CD1c-positive myeloid dendritic cell (primary cell): ENCODE measurements around the gene SLC27A5.
A peak's percentile ranks its signal among the peaks of the same experiment; 100 is the strongest.

Experiments used
- DNase-seq: peaks from one replicate; pipeline ENCODE4 v3.0.0-alpha.2; 2016; ENCODE audit errors: extremely low spot score

The SLC27A5 gene, protein sequence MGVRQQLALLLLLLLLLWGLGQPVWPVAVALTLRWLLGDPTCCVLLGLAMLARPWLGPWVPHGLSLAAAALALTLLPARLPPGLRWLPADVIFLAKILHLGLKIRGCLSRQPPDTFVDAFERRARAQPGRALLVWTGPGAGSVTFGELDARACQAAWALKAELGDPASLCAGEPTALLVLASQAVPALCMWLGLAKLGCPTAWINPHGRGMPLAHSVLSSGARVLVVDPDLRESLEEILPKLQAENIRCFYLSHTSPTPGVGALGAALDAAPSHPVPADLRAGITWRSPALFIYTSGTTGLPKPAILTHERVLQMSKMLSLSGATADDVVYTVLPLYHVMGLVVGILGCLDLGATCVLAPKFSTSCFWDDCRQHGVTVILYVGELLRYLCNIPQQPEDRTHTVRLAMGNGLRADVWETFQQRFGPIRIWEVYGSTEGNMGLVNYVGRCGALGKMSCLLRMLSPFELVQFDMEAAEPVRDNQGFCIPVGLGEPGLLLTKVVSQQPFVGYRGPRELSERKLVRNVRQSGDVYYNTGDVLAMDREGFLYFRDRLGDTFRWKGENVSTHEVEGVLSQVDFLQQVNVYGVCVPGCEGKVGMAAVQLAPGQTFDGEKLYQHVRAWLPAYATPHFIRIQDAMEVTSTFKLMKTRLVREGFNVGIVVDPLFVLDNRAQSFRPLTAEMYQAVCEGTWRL

DNA sequence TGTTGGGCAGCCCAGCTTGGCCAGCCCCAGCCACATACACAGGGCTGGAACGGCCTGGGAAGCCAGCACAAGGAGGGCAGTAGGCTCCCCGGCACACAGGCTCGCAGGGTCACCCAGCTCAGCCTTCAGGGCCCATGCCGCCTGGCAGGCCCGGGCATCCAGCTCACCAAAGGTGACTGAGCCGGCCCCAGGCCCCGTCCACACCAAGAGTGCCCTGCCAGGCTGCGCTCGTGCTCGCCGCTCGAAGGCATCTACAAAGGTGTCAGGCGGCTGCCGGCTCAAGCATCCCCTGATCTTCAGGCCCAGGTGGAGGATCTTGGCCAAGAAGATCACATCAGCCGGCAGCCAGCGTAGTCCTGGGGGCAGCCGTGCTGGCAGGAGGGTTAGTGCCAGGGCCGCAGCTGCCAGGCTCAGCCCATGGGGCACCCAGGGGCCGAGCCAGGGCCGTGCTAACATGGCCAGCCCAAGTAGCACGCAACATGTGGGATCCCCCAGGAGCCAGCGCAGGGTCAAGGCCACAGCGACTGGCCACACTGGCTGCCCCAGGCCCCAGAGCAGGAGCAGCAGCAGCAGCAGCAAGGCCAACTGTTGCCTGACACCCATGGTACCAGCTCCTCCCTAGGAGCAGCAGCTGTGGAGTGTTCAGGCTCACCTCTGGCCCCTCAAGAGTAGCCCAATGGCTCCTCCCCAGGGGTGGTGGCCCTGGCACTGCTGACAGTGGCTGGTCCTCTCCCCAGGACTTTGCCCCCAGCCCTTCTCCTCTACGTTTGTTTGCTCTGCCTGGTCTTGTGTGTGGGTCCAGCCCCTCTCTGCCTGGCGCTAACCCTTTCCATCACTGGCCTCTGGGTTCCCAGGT lies at the start of gene SLC27A5:
Gene SLC27A5, minus strand, starts transcription at position 640 of the 856 bp plus-strand sequence. Its CDS starts 37 bp downstream, at position 603.
- no peak for DNase-seq

DNA sequence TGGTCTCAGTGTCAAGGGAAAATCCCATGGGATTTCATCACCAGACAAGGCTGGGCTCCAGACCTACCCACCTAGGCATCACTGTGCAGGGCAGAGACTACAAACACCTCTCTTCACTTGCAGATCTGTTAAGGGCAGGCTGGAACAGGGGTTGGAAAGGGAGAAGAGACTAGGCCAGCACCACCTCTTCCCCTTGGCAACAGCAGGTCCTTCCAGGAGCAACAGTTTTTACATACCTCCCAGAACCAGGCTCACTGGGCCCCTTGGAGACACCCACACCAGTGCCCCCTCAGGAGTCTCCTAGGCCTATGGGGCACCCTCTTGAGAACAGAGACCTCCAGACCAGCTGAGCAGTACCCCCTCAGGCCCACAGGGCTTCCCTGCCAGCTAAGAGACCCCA lies 49.1 kb upstream of the SLC27A5 start:
- DNase-seq, result no peak

DNA sequence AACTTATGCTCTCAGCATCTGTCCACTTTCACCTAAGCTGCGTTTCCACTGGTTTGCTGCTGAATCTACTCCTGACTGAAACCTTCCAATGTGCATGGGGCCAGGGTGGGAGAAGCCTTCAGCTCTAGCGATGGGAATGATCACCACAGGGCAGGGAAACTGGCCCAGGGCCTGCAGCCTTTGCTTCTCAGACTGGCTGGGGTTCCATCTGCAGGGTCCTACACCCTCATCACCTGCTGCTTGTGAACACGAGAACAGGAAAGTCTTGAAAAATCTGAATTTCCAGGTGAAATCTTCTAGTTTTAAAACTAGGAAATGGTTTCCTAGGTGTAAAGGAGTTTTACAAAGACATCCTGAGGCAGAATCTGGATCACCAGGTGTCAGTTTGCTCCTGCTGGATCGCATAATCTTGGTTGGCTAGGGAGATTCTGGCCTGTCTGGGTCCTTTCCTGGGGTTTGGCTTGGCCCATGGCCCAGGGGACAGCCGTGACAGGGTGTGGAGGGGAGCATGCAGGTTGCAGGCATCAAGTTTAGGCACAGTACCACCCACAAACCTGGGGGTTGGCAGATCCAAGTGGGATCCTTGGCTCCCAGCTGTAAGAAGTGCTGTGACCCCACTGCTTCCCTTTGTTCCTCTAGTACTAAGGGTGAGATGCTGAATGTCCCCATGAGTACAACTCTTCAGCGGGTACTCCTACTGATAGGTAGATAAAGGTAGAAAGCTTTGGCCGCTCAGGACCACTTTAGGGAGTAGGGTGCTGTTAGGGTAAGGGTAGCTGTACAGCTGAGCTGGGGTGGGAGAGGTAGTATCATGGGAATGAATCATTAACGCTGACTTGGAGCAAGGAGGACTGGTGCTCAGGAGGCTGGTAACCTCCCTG lies 48.5 kb upstream of the SLC27A5 start:
- no peak for DNase-seq

DNA sequence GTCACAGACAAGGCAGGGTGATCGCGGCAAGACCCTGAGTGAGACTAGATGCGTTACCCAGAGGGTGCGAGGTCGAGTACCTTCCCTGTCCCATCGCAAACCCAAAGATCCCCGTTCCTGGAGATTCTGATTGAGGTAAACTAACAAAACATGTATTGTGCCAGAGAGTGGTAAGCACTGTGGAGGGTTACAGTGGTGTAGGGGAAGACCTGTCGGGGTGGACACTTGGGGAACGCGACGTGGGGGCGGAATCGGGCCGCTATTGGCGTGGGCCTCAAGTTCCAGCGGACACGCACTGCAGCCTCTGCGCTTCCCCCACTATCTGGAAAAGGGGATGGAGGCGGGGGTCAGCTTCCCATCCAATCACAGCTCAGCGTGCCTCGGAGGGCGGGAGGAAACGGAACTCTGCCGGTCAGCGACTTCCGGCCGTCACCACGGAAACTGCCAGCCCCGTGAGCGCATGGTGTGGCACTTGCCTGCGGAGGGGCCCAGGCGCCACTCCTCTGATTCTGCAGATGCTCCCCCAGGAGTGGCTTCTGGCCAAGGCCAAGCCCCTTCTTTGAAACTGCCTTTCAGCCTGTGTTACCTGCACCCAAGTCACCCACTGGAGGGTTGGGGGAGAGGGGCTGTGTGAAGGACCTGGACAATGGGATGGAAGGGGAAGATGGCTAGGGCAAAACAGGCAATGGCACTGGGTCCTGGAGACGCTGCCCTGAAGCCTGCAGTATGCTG lies 47.6 kb upstream of the SLC27A5 start:
- DNase-seq, result peak; percentile 90

DNA sequence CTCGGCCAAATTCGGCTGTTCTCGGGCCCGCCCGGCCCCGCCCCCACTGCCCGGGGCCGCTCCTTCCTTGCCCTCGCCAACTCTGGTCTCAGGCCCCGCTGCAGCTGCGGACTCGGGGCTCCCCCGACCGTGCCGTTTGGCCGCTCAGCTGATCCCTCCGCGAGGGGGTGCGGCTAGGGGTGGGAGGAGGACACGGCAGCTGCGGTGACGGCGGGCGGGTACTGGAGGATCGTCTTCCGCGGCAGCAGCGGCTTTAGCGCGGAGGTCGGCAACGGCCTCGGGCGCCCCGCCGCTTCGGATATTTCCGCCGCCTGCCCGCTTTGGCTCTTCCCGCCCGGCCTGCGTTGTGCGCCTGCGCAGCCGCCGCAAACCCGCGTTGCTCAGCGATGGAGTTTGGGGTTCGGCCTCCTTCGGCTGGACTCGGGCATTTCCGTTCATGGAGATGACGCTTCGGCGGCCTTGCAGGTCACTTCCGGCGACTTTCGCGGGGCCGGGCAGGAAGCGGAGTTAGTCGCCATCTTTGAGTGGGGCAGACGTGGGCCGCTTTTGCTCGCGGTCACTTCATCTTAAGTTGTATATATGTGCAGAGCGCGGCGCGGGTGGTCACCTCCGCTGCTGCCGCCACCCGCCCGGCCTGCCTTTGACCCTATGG lies 47.0 kb upstream of the SLC27A5 start:
- DNase-seq, result peak; percentile 100

DNA sequence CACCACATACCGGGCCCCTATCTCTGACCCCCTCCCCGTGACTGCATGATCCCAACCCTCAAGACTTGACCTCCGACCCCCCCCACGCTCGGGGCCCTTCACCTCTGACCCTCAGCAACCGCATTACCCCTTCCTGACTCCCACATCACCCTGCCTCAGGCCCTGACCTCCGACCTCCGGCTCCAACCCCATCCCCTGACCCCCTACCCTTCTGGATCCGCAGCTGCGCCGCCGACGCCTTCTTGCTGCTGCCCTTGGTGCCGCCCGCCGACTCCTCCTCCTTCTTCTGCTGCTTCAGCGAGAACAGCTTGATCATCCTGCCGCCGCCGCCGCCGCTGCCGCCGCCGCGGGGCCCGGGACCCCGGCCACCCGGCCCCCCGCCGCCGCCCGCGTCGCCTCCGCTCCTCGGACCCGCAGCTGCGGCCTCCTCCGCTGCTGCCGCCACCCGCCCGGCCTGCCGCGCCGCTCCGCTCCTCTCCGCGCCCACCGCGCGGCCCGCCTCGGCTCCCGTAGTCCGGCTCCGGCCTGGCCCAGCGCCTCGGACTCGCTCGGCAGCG lies 46.4 kb upstream of the SLC27A5 start, which contains the start of gene UBE2M:
Gene UBE2M, minus strand, starts transcription at position 546 of the 557 bp plus-strand sequence. Its CDS starts 230 bp downstream, at position 316.
- peak; percentile 49 for DNase-seq

DNA sequence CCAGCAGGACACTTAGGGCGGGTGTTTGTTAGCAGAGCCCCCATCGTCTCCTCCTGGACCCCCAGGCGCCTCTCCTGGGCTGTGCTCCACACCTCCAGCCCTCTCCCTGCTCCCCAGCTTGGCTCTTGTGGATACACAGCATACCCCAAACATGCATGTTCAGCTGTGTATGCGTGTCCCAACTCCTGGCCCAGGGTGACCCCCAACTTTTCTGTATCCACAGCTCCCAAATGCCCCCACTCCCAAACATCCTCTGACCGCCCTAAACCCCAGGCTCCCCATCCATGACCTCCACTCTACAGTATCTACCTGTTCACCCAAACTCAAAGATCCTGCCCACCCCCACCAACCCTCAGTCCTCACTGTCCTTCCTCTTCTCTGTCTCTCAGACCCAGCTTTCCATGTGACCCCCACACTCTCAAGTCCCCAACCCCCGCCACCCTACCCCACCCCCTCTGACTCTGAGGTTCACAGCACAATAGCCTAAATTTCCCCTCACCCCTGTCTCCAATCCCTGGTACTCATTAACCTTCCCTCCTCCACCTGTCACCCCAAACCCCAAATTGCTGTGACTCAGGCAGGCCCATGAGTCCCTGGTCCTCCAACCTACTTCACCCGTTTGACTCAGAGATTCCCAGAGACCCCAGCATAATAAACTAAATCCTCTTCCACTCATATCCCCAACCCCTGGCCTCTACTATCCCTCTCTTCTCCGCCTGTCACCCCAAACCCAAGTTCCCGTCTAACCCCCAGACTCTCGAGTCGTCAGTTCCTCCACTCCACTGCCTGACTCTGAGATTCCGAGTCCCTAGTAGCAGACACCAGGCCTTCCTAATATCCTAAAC lies 45.7 kb upstream of the SLC27A5 start:
- DNase-seq, result no peak

DNA sequence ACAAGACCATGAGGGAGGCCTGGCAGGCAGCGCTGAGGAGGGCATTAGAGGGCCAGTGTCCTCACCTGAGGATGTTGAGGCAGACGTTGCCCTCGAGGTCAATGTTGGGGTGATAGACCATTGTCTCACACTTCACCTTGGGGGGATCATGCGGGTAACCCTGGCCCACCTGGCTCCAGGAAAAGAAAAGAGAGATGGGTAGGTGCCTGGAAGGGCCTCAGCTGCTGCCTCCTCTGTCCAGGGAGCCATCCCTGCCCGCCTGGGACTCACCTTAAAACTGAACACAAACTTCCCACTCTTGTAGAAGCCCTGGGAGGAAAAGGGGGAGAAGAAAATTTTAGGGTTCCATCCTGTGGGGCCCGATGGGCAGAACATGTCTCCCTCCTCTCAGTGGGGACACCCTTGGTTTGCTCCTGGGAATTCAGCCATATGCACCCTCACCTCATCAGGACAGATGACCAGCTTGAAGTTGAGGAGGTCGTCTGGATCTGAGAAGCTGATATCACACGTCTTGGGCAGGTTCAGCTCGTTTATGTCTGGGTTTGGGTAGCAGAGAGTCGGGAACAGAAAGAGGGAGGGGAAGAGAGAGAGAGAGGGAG lies 44.9 kb upstream of the SLC27A5 start:
- DNase-seq, result no peak

DNA sequence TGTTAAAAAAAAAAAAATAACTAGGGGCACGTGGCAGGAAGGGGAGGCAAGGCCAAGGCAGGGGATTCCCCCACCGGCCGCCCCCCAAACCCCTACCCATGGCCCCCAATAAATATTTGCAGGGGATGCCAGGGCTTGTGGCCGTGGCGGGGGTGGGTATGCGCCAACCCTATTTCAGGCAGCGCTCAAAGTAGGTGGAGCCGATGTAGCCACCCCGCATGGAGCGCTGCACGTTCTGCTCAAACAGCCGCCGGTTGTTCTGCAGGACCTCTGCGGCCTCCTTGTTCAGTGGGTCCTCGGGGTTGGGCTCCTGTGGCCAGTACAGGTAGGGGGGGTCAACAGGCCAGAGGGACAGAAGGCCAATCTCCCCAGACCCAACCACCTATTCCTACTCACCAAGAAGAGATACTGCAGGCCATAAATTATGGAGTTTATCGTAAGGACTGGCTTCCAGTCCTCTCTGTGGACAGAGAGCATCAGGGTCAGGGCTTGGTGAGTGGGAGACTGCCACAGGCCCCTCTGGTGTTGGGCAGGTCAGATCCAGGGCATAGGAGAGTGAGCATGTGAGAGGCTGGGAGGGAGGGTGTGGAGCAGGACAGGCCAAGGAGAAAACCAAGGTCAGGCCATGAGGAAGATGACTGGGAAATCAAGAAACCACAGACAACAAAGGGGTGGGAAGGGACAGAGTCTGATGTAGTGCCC lies 44.3 kb upstream of the SLC27A5 start:
- DNase-seq, result no peak

DNA sequence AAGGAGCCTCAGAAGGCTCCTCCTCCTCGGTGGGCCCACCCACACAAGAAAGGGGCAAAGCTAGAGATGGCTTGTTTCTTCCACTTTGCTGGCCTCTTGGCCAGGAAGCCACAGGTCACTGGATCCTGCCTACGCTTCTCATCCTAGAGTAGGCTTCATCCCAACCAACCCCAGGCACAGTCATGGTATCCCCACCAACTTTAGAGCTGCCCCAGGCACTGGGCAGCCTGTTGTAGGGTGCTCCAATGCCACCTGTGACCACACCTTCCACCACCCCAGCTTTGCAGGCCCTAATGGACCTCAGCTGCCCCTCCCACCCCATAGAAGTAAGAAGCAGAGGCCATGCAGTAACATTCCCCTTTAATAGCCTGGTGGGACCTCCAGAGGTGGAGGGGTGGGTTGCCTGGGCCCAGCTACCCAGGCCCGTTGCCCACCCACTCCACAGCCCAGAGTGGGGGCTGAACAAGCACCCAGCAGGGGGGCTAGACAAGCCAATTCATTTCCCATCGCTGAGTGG lies 43.6 kb upstream of the SLC27A5 start:
- DNase-seq, result no peak

DNA sequence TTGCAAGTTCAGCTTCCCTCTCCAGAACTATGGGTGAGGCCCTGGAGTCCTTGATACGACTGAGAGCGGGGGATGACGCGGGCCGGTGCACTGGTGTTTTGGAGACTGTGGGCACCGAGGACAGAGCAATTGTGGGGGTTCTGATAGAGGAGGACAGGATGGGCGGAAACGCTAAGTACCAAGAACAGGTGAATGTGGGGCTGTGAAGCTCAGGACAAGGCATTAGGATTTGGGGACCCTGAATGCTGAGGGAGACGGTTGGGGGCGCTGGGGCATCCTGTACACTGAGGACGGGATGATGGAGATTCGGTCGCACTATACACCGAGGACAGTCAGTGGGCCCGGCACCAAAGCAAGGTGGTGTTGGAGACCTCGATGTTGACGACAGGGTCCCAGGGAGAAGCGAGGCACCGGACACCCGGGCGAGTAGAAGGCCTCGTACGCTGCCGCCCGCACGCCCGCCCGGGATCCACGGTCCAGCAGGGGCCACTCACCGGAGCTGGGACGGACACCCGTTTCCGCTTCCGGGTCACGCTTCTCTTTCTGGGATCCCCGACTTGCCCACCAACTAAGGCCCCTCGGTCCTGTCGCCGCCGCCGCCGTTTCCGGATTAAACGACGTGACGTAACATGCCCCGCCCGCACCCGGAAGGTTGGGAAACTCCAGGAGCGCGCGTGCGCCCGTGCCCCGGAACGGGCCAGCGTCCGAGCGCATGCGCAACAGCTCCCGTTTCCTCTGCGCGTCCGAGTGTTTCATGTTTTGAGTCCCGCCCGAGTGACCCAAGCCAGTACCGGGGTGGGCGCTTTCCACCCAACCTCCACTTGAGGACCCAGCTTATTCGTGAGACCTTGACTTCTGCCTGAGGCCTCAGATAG lies 42.9 kb upstream of the SLC27A5 start, which contains the start of gene CHMP2A:
Gene CHMP2A, minus strand, starts transcription at position 612 of the 875 bp plus-strand sequence. CDS start 893 bp downstream, outside the sequence.
- peak; percentile 99 for DNase-seq

DNA sequence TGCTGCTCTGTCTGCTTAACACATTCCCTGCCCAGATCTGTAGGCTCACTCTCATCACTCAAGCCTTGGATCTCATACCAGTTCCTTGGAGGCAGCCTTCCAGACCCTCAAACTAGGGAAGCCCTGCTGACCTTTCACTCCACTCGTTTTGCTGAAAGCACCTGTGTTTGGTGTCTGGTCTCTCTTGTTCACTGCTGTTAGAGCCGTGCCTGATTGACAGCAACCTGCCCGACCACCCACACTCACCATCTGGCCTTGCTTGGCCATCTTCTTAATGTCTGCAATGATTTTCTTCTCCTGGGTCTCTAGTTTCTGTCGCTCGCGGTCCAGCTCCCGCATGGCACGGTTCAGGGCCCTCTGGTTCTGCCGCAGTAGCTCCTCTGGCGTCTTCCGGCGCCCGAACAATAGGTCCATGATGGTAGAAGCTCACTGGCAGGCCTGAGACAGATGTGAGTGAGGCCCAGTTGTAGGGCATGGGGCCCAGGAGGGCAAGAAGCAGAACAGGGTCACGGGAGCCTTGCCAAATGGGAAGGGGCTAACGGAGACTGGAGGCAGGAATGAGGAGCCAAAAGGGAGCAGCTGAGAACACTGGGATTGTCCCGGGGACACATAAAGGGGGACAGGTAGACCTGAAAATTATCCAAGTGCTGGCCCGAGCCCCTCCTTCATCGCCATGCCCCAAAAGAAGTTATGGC lies 42.2 kb upstream of the SLC27A5 start:
- no peak for DNase-seq

DNA sequence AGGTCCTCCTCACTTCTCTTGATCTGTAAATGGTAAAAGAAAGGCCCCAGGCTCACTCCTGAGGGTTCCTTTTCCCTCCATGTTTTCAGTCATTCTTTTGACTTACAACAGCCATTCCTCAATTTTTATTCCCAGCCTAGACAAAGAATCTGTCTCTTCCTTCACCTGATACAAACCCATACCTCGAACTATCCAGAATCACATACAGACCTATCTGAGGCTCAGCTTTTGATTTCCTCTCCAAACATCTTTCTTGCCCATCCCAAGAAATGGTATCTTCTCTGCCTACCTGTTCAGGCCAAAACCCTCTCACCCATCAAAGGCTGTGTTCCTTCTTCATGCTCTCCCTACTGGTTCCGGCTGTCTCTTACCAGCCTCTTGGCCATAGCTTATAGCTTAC lies 40.9 kb upstream of the SLC27A5 start:
- no peak for DNase-seq

DNA sequence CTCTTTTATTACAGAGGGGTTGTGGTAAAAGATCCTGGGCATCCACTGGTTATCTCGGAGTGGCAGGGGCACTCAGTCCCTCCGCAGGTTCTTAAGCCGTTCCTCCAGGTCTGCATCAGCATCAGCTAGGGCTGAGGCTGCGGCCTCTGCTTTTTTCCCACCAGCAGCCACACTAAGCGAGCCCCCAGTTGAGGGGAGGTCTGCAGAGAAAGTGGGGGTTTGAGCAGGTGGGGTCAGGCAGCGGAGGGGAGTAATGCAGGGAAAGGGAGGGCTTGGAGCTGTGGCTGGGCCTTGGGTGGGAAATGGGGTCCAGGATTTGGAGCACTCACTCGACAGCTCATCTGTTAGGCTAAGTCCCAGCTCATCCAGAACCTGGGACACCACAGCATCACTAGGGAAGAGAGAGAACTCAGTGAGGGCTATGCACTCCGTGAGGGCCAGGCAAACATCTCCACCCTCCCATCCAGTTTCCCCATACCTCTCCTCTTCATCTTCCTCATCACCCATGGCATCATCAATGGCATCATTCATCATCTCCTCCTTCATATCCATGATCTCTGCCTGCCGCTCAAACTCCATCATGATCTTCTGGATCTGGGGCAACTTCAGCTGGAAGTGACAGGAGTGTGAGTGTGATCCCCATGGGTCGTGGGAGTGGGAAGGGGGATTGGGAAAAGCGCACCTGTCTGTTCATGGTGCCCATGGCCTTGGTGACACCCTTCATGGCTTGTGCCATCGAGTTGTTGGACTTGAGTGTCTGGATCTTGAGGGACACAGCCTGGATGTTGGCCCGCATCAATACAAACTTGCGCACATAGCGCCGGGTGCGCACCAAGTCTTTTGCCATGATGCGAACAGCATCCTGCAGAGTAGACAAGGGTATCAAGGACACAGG lies 40.0 kb upstream of the SLC27A5 start:
- no peak for DNase-seq

DNA sequence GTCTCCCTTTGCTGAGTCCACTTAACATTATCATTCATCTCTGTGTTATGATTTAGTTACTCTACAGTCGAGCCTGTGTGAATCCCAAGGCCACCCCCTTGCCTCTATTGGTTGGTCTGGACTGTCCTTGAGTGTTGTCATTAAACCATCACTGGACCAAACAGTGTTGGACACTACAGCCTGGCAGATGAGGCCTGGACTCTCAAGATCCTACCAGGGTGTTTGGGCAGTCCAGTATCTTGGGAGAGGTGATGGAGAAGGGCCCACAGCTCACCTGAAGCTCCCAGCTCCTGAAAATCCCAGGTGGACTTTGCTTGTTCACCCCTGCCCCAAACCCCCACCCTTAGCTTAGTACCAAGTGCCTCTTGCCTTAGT lies 39.3 kb upstream of the SLC27A5 start:
- no peak for DNase-seq
